ENCODE data around the gene SLC32A1. TPM values are rescaled to one million over a fixed set of nuclear protein-coding genes. Genes with fewer than 3 reads are reported as not detected.

The SLC32A1 gene
- total and polyA plus RNA-seq, 2 of the 13 experiments (the other 11 are each of a cell fraction or from before 2014, with no cell fraction given) = not detected

GRCh38 chr20:38730989-38731737 lies 6.9 kb downstream of the SLC32A1 start (continued):
- TF ChIP-seq ZNF484 (CRISPR knock-in tag; IDR thresholded peaks at IDR 0.05; ENCODE audit: borderline replicate concordance, low read depth) (no peak), CREB1 (IDR thresholded peaks at IDR 0.05) (no peak), CREB1 (CRISPR knock-in tag; IDR thresholded peaks at IDR 0.05) (no peak), ZNF598 (CRISPR knock-in tag; IDR thresholded peaks at IDR 0.05; ENCODE audit: borderline replicate concordance) (no peak; the same call in 1 of the 2 replicates), NCOA2 (CRISPR knock-in tag; IDR thresholded peaks at IDR 0.05) (no peak), ZNF800 (CRISPR knock-in tag; IDR thresholded peaks at IDR 0.05) (0 out of 2 replicates have a peak, but pooled peaks have one; percentile 39), DDIT3 (CRISPR knock-in tag; IDR thresholded peaks at IDR 0.05) (no peak), SMARCC2 (IDR thresholded peaks at IDR 0.05) (no peak), ZNF556 (CRISPR knock-in tag; IDR thresholded peaks at IDR 0.05; ENCODE audit: borderline replicate concordance) (no peak), RFXAP (CRISPR knock-in tag; IDR thresholded peaks at IDR 0.05; ENCODE audit: borderline replicate concordance) (no peak), SRF (IDR thresholded peaks at IDR 0.05; ENCODE audit: low read depth, low read length) (no peak), ARHGAP35 (CRISPR knock-in tag; IDR thresholded peaks at IDR 0.05; ENCODE audit: borderline replicate concordance) (no peak), CHD2 (IDR thresholded peaks at IDR 0.05; ENCODE audit: low read depth, low read length) (0 out of 2 replicates have a peak, but pooled peaks have one; percentile 54), ELF3 (CRISPR knock-in tag; IDR thresholded peaks at IDR 0.05) (peak; percentile 61), ATF7-NPFF (CRISPR knock-in tag; IDR thresholded peaks at IDR 0.05; ENCODE audit: low read depth) (0 out of 2 replicates have a peak, but pooled peaks have one; percentile 59), FOSL2 (CRISPR knock-in tag; IDR thresholded peaks at IDR 0.05) (0 out of 2 replicates have a peak, but pooled peaks have one; percentile 30), RORA (CRISPR knock-in tag; IDR thresholded peaks at IDR 0.05) (no peak), MYPOP (CRISPR knock-in tag; IDR thresholded peaks at IDR 0.05) (0 out of 2 replicates have a peak, but pooled peaks have one; percentile 72), FOXO1 (CRISPR knock-in tag; IDR thresholded peaks at IDR 0.05) (peak; percentile 29; the same call in 1 of the 2 replicates), ZNF296 (CRISPR knock-in tag; conservative IDR thresholded peaks at IDR 0.05) (no peak), DPF2 (CRISPR knock-in tag; IDR thresholded peaks at IDR 0.05; ENCODE audit: borderline replicate concordance, low read depth) (no peak), MAF1 (CRISPR knock-in tag; IDR thresholded peaks at IDR 0.05; ENCODE audit: borderline replicate concordance) (no peak), ZBTB7A (CRISPR knock-in tag; IDR thresholded peaks at IDR 0.05) (0 out of 2 replicates have a peak, but pooled peaks have one; percentile 43), EED (CRISPR knock-in tag; IDR thresholded peaks at IDR 0.05) (no peak), UBTF (CRISPR knock-in tag; IDR thresholded peaks at IDR 0.05) (peak; percentile 50; the same call in 1 of the 2 replicates), HDAC6 (IDR thresholded peaks at IDR 0.05; ENCODE audit: low read depth, low read length) (no peak)
